Measurements from ENCODE around the gene ZCCHC8.

DNA sequence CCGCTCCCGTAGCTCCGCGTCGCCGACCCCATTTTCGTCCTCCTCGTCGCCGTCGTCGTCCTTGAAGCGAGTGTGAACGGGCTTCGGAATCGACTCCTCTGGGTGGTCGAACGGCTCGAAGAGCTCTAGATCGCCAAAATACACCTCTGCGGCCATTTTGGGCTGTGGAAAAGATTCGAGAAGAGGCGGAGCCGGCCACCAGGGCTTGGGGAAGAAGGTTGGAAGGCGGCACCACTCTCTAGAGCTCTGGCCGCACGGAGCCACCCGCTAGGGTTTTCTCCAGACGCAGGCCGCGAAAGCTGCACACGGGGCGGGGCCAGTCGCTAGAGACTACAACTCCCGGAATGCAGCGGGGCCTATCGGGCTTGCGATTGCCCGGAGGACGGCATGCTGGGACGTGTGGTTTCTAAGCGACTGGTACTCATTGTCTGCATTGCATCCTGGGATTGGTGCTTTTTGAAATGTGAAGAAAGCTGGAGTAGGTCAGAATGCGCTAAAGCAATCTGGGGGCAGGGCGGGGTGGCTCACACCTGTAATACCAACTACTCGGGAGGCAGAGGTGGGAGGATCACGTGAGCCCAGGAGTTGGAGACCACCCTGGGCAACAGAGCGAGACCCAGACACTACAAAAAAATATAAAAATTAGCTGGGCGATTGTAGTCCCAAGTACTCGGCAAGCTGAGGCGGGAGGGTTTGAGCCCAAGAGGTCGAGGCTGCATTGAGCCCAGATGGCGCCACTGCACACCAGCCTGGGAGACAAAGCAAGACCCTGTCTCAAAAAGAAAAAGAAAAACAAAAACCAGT lies at the start of gene ZCCHC8:
- TF ChIP-seq CTCF (IDR thresholded peaks at IDR 0.05; ENCODE audit: low read depth, low read length) (peak; percentile 10; the same call in 1 of the 2 replicates), EZH2phosphoT487 (IDR thresholded peaks at IDR 0.05; ENCODE audit: low read depth) (no peak)

Measured in OCI-LY3 (cell line).